HEK293 (cell line): ENCODE measurements around the gene FLRT2.

Experiments
- CTCF ChIA-PET: fragments of 350-600 bp; formaldehyde crosslinking; extraction: SDS; loops from one replicate; lab custom pipeline; 2021; ENCODE audit warnings: antibody characterized with exemption; lab: Yijun Ruan, JAX
- POLR2A ChIA-PET: fragments of 300-600 bp; formaldehyde crosslinking; extraction: SDS; loops from one replicate; lab custom pipeline; 2020; ENCODE audit warnings: antibody characterized with exemption, inconsistent platforms; lab: Yijun Ruan, JAX
- H3K27ac ChIP-seq: fragments of 200-500 bp; sonication (Bioruptor generic); 2 replicates; pipeline ENCODE4 v1.5.1; 2014; ENCODE audit warnings: low read depth, low read length, control low read depth, inconsistent platforms; ENCODE audit errors: extremely low read depth
- H3K36me3 ChIP-seq, 2 experiments: fragments of 200-500 bp in 1 of 2; sonication (Bioruptor generic) in 1 of 2; 1 replicate in 1 of 2; 2 replicates in 1 of 2; pipeline ENCODE4 v1.5.1; 2014 to 2017; ENCODE audit warnings: inconsistent platforms in 2 of 2, low read length in 2 of 2; ENCODE audit not compliant: control insufficient read depth in 2 of 2, insufficient read depth in 1 of 2
- H3K4me1 ChIP-seq: fragments of 200-500 bp; sonication (Bioruptor generic); 2 replicates; pipeline ENCODE4 v1.5.1; 2014; ENCODE audit warnings: mild to moderate bottlenecking, low read length, inconsistent platforms; ENCODE audit not compliant: control insufficient read depth, insufficient read depth
- H3K4me3 ChIP-seq: 2 replicates; pipeline ENCODE4 v1.5.1; 2011; ENCODE audit warnings: low read depth, mild to moderate bottlenecking, control low read depth, low read length, moderate library complexity
- H3K9me3 ChIP-seq: fragments of 200-500 bp; sonication (Bioruptor generic); 2 replicates; pipeline ENCODE4 v1.5.1; 2014; ENCODE audit warnings: low read depth, low read length, inconsistent platforms; ENCODE audit not compliant: control insufficient read depth, insufficient read depth
- GLIS1 ChIP-seq: fragments of 450-650 bp; formaldehyde crosslinking; IDR thresholded peaks from 2 replicates; pipeline ENCODE4 v1.5.1; 2016; ENCODE audit warnings: missing biosample characterization, missing genetic modification characterization
- HOXD13 ChIP-seq: sonication (generic); formaldehyde crosslinking; IDR thresholded peaks from 2 replicates; pipeline ENCODE4 v1.8.0; 2022; ENCODE audit warnings: missing genetic modification reagents, borderline replicate concordance
- KLF7 ChIP-seq: fragments of 450-650 bp; formaldehyde crosslinking; IDR thresholded peaks from 2 replicates; pipeline ENCODE4 v1.5.1; 2016; ENCODE audit warnings: missing biosample characterization, missing genetic modification characterization, borderline replicate concordance
- KLF8 ChIP-seq: fragments of 450-650 bp; formaldehyde crosslinking; IDR thresholded peaks from 2 replicates; pipeline ENCODE4 v1.5.1; 2016; ENCODE audit warnings: missing biosample characterization, missing genetic modification characterization
- PRDM1 ChIP-seq: fragments of 450-650 bp; formaldehyde crosslinking; IDR thresholded peaks from 2 replicates; pipeline ENCODE4; 2016; ENCODE audit warnings: missing biosample characterization, missing genetic modification characterization
- SETDB1 ChIP-seq: IDR thresholded peaks from one replicate; pipeline ENCODE4 v1.6.1; 2017; ENCODE audit warnings: mild to moderate bottlenecking, low read length, moderate library complexity, mixed read lengths; ENCODE audit not compliant: insufficient read length
- ZBTB20 ChIP-seq: fragments of 450-650 bp; formaldehyde crosslinking; IDR thresholded peaks from 2 replicates; pipeline ENCODE4 v1.5.1; 2016; ENCODE audit warnings: missing biosample characterization, missing genetic modification characterization
- ZBTB21 ChIP-seq: fragments of 450-650 bp; formaldehyde crosslinking; IDR thresholded peaks from 2 replicates; pipeline ENCODE4 v1.5.1; 2017; ENCODE audit warnings: missing biosample characterization, missing genetic modification characterization
- ZNF112 ChIP-seq: fragments of 450-650 bp; formaldehyde crosslinking; IDR thresholded peaks from 2 replicates; pipeline ENCODE4 v1.5.0; 2017; ENCODE audit warnings: missing biosample characterization, missing genetic modification characterization
- ZNF169 ChIP-seq: fragments of 450-650 bp; formaldehyde crosslinking; IDR thresholded peaks from 2 replicates; pipeline ENCODE4 v1.5.1; 2016; ENCODE audit warnings: missing biosample characterization, missing genetic modification characterization
- ZNF202 ChIP-seq: fragments of 450-650 bp; formaldehyde crosslinking; IDR thresholded peaks from 2 replicates; pipeline ENCODE4 v1.5.1; 2016; ENCODE audit warnings: missing biosample characterization, missing genetic modification characterization, borderline replicate concordance
- ZNF214 ChIP-seq: fragments of 450-650 bp; formaldehyde crosslinking; IDR thresholded peaks from 2 replicates; pipeline ENCODE4 v1.5.1; 2017; ENCODE audit warnings: missing biosample characterization, mild to moderate bottlenecking, missing genetic modification characterization, borderline replicate concordance
- ZNF311 ChIP-seq: fragments of 450-650 bp; formaldehyde crosslinking; IDR thresholded peaks from 2 replicates; pipeline ENCODE4 v1.5.1; 2017; ENCODE audit warnings: missing biosample characterization, missing genetic modification characterization, borderline replicate concordance
- ZNF335 ChIP-seq: fragments of 450-650 bp; formaldehyde crosslinking; conservative IDR thresholded peaks from 2 replicates; pipeline ENCODE4 v1.5.1; 2016; ENCODE audit warnings: missing biosample characterization, missing genetic modification characterization
- ZNF354C ChIP-seq: fragments of 450-650 bp; formaldehyde crosslinking; IDR thresholded peaks from 2 replicates; pipeline ENCODE4 v1.5.1; 2016; ENCODE audit warnings: missing biosample characterization, missing genetic modification characterization, low read depth, borderline replicate concordance
- ZNF394 ChIP-seq: fragments of 450-650 bp; formaldehyde crosslinking; IDR thresholded peaks from 2 replicates; pipeline ENCODE4 v1.5.1; 2016; ENCODE audit warnings: missing biosample characterization, missing genetic modification characterization, mild to moderate bottlenecking, moderate library complexity, borderline replicate concordance
- ZNF473 ChIP-seq: fragments of 450-650 bp; formaldehyde crosslinking; IDR thresholded peaks from 2 replicates; pipeline ENCODE4 v1.5.1; 2017; ENCODE audit warnings: missing biosample characterization, missing genetic modification characterization
- ZNF514 ChIP-seq: fragments of 450-650 bp; formaldehyde crosslinking; IDR thresholded peaks from 2 replicates; pipeline ENCODE4 v1.5.1; 2016; ENCODE audit warnings: missing biosample characterization, missing genetic modification characterization
- ZNF544 ChIP-seq: fragments of 450-650 bp; formaldehyde crosslinking; IDR thresholded peaks from 2 replicates; pipeline ENCODE4 v1.5.0; 2017; ENCODE audit warnings: missing biosample characterization, missing genetic modification characterization
- ZNF555 ChIP-seq: fragments of 450-650 bp; formaldehyde crosslinking; conservative IDR thresholded peaks from 2 replicates; pipeline ENCODE4 v1.5.1; 2017; ENCODE audit warnings: missing biosample characterization, mild to moderate bottlenecking, missing genetic modification characterization, inconsistent platforms
- ZNF670 ChIP-seq: fragments of 450-650 bp; formaldehyde crosslinking; IDR thresholded peaks from 2 replicates; pipeline ENCODE4 v1.5.1; 2016; ENCODE audit warnings: missing biosample characterization, missing genetic modification characterization, low read depth
- ZSCAN16 ChIP-seq: fragments of 450-650 bp; formaldehyde crosslinking; IDR thresholded peaks from 2 replicates; pipeline ENCODE4 v1.5.1; 2016; ENCODE audit warnings: missing biosample characterization, missing genetic modification characterization
- ZXDB ChIP-seq: fragments of 450-650 bp; formaldehyde crosslinking; IDR thresholded peaks from 2 replicates; pipeline ENCODE4 v1.5.1; 2016; ENCODE audit warnings: missing biosample characterization, missing genetic modification characterization
- TF ChIP-seq, protein P1 (sequence below): fragments of 450-650 bp; formaldehyde crosslinking; IDR thresholded peaks from 2 replicates; pipeline ENCODE4 v1.5.1; 2016; ENCODE audit warnings: missing biosample characterization, missing genetic modification characterization
- TF ChIP-seq, protein P2 (sequence below): fragments of 450-650 bp; formaldehyde crosslinking; IDR thresholded peaks from 2 replicates; pipeline ENCODE4 v1.5.1; 2016; ENCODE audit warnings: missing biosample characterization, missing genetic modification characterization
- TF ChIP-seq, protein P3 (sequence below): fragments of 450-650 bp; formaldehyde crosslinking; IDR thresholded peaks from 2 replicates; pipeline ENCODE4 v1.5.1; 2017; ENCODE audit warnings: missing biosample characterization, missing genetic modification characterization
- TF ChIP-seq, protein P4 (sequence below): fragments of 450-650 bp; formaldehyde crosslinking; IDR thresholded peaks from 2 replicates; pipeline ENCODE4 v1.5.1; 2016; ENCODE audit warnings: missing biosample characterization, missing genetic modification characterization, low read depth
- TF ChIP-seq, protein P5 (sequence below): fragments of 450-650 bp; formaldehyde crosslinking; IDR thresholded peaks from 2 replicates; pipeline ENCODE4 v1.5.1; 2016; ENCODE audit warnings: missing biosample characterization, missing genetic modification characterization

Gene FLRT2

DNA sequence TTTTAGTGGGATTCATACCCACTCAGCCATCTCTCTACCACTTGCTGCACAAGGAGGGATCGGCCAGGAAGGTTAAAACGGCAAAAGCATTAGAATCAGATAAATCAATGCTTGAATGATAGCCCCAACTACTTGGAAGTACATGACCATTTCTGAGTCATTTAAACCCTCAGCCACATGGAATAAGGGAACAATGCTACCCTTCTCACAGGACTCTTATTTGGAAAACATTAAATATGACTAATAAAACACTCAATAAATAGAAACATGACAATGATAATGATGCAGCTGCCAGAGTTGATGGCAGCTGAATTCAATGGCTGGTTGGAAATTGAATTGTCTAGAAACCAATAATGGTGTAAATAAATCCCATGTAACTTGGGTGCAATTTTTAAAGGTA, 165.4 kb downstream of the FLRT2 start (continued):
- TF ChIP-seq, protein P1, sequence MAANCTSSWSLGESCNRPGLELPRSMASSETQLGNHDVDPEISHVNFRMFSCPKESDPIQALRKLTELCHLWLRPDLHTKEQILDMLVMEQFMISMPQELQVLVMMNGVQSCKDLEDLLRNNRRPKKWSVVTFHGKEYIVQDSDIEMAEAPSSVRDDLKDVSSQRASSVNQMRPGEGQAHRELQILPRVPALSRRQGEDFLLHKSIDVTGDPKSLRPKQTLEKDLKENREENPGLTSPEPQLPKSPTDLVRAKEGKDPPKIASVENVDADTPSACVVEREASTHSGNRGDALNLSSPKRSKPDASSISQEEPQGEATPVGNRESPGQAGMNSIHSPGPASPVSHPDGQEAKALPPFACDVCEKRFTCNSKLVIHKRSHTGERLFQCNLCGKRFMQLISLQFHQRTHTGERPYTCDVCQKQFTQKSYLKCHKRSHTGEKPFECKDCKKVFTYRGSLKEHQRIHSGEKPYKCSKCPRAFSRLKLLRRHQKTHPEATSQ (tag by site-specific recombination), result no peak
- TF ChIP-seq ZSCAN16 (no peak), ZNF514 (no peak), ZXDB (no peak), ZNF112 (no peak), ZNF670 (tag by site-specific recombination) (no peak)
- TF ChIP-seq, protein P2, sequence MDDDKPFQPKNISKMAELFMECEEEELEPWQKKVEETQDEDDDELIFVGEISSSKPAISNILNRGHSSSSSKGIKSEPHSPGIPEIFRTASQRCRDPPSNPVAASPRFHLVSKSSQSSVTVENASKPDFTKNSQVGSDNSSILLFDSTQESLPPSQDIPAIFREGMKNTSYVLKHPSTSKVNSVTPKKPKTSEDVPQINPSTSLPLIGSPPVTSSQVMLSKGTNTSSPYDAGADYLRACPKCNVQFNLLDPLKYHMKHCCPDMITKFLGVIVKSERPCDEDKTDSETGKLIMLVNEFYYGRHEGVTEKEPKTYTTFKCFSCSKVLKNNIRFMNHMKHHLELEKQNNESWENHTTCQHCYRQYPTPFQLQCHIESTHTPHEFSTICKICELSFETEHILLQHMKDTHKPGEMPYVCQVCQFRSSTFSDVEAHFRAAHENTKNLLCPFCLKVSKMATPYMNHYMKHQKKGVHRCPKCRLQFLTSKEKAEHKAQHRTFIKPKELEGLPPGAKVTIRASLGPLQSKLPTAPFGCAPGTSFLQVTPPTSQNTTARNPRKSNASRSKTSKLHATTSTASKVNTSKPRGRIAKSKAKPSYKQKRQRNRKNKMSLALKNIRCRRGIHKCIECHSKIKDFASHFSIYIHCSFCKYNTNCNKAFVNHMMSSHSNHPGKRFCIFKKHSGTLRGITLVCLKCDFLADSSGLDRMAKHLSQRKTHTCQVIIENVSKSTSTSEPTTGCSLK (tag by site-specific recombination), result no peak
- TF ChIP-seq, protein P3, sequence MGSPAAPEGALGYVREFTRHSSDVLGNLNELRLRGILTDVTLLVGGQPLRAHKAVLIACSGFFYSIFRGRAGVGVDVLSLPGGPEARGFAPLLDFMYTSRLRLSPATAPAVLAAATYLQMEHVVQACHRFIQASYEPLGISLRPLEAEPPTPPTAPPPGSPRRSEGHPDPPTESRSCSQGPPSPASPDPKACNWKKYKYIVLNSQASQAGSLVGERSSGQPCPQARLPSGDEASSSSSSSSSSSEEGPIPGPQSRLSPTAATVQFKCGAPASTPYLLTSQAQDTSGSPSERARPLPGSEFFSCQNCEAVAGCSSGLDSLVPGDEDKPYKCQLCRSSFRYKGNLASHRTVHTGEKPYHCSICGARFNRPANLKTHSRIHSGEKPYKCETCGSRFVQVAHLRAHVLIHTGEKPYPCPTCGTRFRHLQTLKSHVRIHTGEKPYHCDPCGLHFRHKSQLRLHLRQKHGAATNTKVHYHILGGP (tag by site-specific recombination), result no peak
- TF ChIP-seq, all 188 proteins: peak for 0

DNA sequence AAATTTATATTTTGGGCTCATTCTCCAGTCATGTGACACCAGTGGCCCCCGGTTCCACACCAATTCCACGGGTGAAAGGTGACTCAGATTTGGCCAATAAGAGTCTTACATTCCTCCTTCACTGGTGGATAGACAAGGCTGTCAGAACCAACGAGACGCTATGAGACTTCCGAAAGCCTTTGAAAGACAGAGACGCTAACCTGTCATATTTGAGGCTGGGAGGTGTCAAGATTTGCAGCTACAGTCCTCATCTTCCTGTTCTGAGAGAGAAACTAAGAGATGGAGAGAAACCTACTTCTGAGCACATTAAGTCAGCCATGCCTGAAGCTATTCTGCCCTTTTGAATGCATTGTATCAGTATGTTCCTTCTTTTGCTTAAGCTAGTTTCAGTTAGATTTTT, 171.2 kb downstream of the FLRT2 start:
- Histone ChIP-seq H3K4me1 (no peaks in the 10 kb centered on the region), H3K9me3 (no peaks in the 10 kb centered on the region), H3K27ac (no peak overlapping the region), H3K36me3 (no peaks in the 10 kb centered on the region), H3K4me3 (no peak overlapping the region)
- ChIA-PET POLR2A (no interaction called here), CTCF (interaction anchor here (0.6 kb wide), 1 partner anchor 58 kb away, joined by 3 read pairs; no protein-coding TSS in a partner anchor)
- TF ChIP-seq ZNF555 (tag by site-specific recombination) (no peak), ZNF214 (tag by site-specific recombination) (no peak), ZNF202 (tag by site-specific recombination) (no peak), PRDM1 (tag by site-specific recombination) (no peak), ZNF112 (no peak), ZBTB21 (no peak), KLF8 (tag by site-specific recombination) (no peak)

DNA sequence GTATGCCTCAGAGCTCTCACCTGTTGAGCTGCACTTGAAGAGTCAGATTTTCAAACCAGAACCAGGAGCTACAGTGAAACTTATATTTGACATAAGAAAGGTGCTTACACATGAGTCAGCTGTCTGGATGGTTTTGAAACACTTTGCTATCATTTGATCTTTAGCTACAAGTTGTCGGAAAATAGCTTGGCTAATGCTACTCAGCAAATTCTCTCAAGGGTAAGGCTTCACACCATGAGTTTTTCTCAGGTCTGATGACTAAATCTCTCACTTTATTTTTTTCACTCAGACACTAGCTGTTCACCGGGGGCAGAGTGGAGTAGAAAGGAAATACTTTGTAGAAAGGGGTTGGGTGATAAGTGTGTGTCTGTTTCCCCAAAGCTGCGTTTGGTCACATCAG, 171.8 kb downstream of the FLRT2 start:
- Histone ChIP-seq H3K9me3 (no peaks in the 10 kb centered on the region), H3K36me3 (no peaks in the 10 kb centered on the region), H3K4me1 (no peaks in the 10 kb centered on the region), H3K27ac (no peak overlapping the region), H3K4me3 (no peak overlapping the region)
- CTCF ChIA-PET, result no interaction called here
- POLR2A ChIA-PET, result no interaction called here
- TF ChIP-seq ZNF473, result no peak
- TF ChIP-seq ZNF169 (tag by site-specific recombination), result no peak
- TF ChIP-seq ZNF544, result no peak
- no peak for TF ChIP-seq ZBTB20 (tag by site-specific recombination)
- TF ChIP-seq ZNF335 (tag by site-specific recombination), result no peak
- no peak for TF ChIP-seq KLF7
- no peak for TF ChIP-seq ZNF311
- TF ChIP-seq ZNF394 (tag by site-specific recombination), result no peak
- TF ChIP-seq, protein P4, sequence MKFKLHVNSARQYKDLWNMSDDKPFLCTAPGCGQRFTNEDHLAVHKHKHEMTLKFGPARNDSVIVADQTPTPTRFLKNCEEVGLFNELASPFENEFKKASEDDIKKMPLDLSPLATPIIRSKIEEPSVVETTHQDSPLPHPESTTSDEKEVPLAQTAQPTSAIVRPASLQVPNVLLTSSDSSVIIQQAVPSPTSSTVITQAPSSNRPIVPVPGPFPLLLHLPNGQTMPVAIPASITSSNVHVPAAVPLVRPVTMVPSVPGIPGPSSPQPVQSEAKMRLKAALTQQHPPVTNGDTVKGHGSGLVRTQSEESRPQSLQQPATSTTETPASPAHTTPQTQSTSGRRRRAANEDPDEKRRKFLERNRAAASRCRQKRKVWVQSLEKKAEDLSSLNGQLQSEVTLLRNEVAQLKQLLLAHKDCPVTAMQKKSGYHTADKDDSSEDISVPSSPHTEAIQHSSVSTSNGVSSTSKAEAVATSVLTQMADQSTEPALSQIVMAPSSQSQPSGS (tag by site-specific recombination), result no peak
- TF ChIP-seq, protein P5, sequence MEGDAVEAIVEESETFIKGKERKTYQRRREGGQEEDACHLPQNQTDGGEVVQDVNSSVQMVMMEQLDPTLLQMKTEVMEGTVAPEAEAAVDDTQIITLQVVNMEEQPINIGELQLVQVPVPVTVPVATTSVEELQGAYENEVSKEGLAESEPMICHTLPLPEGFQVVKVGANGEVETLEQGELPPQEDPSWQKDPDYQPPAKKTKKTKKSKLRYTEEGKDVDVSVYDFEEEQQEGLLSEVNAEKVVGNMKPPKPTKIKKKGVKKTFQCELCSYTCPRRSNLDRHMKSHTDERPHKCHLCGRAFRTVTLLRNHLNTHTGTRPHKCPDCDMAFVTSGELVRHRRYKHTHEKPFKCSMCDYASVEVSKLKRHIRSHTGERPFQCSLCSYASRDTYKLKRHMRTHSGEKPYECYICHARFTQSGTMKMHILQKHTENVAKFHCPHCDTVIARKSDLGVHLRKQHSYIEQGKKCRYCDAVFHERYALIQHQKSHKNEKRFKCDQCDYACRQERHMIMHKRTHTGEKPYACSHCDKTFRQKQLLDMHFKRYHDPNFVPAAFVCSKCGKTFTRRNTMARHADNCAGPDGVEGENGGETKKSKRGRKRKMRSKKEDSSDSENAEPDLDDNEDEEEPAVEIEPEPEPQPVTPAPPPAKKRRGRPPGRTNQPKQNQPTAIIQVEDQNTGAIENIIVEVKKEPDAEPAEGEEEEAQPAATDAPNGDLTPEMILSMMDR (tag by site-specific recombination), result no peak
- TF ChIP-seq HOXD13 (CRISPR knock-in tag), result no peak
- no peak for TF ChIP-seq ZNF354C (tag by site-specific recombination)
- no peak for TF ChIP-seq SETDB1
- TF ChIP-seq GLIS1 (tag by site-specific recombination), result no peak
